Measurements from ENCODE around the gene MS4A10.

DNA sequence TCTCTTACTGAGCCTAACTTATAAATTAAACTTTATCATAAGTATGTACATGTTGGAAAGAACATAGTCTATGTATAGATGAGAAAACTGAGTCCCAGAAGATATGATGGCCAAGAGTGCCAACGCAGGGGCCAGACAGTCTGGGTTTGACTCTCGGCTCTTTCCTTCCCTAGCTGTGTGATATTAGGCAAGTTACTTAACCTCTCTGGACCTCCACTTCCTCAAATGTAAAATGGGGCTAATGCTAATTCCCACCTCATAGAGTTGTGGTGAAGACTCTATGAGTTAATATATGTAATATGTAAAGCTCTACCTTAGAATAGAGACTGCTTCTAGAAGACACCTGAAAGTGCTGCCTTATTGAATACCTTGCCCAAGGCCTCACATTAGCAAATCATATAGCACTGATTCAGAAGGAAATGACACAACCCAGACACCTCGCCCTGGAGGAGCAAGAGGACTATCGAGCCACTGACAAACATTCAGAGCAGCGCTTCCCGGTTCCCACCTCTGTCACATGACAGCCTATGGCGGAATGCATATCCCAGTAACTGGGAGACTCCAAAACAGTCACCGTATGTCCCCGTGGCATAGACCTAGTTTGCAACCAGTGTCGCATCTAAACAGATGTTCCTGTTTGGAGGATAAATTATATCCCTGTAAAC is 45.5 kb downstream of the MS4A10 start:
- TF ChIP-seq, protein P1, sequence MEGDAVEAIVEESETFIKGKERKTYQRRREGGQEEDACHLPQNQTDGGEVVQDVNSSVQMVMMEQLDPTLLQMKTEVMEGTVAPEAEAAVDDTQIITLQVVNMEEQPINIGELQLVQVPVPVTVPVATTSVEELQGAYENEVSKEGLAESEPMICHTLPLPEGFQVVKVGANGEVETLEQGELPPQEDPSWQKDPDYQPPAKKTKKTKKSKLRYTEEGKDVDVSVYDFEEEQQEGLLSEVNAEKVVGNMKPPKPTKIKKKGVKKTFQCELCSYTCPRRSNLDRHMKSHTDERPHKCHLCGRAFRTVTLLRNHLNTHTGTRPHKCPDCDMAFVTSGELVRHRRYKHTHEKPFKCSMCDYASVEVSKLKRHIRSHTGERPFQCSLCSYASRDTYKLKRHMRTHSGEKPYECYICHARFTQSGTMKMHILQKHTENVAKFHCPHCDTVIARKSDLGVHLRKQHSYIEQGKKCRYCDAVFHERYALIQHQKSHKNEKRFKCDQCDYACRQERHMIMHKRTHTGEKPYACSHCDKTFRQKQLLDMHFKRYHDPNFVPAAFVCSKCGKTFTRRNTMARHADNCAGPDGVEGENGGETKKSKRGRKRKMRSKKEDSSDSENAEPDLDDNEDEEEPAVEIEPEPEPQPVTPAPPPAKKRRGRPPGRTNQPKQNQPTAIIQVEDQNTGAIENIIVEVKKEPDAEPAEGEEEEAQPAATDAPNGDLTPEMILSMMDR (conservative IDR thresholded peaks at IDR 0.05; ENCODE audit: low read depth, low read length) = no peak
- TF ChIP-seq EZH2 (IDR thresholded peaks at IDR 0.05; ENCODE audit: low read length, unreplicated experiment) = no peak
- no peak for TF ChIP-seq EZH2phosphoT487 (IDR thresholded peaks at IDR 0.05; ENCODE audit: borderline replicate concordance, low read length)

Measured in PC-3 (cell line).